ENCODE results near the gene ADGRA3. TPM values are rescaled to one million over a fixed set of nuclear protein-coding genes. Genes with fewer than 3 reads are reported as not detected.

Gene ADGRA3
- total RNA-seq, 1 donor from 2014 or later = 18.5 TPM

GRCh38 chr4:22463179-22463578, 52.7 kb downstream of the ADGRA3 start:
- no peaks in the 10 kb centered on the region for H3K4me1 ChIP-seq

DNA sequence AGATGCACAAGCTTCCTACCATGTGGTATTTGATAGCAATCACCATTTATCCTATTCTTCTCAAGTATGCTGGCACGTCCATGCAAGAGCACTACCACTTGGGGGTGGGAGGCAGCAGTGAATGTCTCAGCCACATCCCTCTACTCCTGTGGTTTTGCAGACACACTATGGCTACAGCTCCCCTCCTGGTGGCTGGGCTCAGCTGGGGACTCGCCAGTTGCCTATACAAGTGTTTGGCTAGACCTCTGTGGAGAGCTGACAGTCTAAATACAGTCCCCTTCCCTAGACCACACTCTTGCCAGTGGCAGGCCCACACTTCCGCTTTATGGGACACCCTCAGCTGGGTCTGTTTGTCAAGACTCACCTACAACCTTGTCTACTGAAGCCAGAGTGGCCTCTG, 53.2 kb downstream of the ADGRA3 start:
- Histone ChIP-seq H3K4me3 (no peak overlapping the region), H3K27me3 (no peaks in the 10 kb centered on the region), H3K4me1 (no peaks in the 10 kb centered on the region), H3K27ac (no peak overlapping the region), H3K9me3 (no peaks in the 10 kb centered on the region), H3K36me3 (no peaks in the 10 kb centered on the region)
- intact Hi-C loops (cut with DNase I) = no loop called here
- no peak for ATAC-seq
- no peak for DNase-seq
- TF ChIP-seq, protein P1, sequence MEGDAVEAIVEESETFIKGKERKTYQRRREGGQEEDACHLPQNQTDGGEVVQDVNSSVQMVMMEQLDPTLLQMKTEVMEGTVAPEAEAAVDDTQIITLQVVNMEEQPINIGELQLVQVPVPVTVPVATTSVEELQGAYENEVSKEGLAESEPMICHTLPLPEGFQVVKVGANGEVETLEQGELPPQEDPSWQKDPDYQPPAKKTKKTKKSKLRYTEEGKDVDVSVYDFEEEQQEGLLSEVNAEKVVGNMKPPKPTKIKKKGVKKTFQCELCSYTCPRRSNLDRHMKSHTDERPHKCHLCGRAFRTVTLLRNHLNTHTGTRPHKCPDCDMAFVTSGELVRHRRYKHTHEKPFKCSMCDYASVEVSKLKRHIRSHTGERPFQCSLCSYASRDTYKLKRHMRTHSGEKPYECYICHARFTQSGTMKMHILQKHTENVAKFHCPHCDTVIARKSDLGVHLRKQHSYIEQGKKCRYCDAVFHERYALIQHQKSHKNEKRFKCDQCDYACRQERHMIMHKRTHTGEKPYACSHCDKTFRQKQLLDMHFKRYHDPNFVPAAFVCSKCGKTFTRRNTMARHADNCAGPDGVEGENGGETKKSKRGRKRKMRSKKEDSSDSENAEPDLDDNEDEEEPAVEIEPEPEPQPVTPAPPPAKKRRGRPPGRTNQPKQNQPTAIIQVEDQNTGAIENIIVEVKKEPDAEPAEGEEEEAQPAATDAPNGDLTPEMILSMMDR (IDR thresholded peaks at IDR 0.05) = no peak

More at GRCh38 chr4:22463179-22463578, 52.7 kb downstream of the ADGRA3 start:
- no peaks in the 10 kb centered on the region for H3K9me3 ChIP-seq
- H3K4me3 ChIP-seq = no peak overlapping the region
- TF ChIP-seq, protein P1 (IDR thresholded peaks at IDR 0.05) = no peak
- intact Hi-C loops (cut with DNase I) = no loop called here
- no peaks in the 10 kb centered on the region for H3K36me3 ChIP-seq
- ATAC-seq (no peak), DNase-seq (no peak)
- no peak overlapping the region for H3K27ac ChIP-seq
- no peaks in the 10 kb centered on the region for H3K27me3 ChIP-seq

DNA sequence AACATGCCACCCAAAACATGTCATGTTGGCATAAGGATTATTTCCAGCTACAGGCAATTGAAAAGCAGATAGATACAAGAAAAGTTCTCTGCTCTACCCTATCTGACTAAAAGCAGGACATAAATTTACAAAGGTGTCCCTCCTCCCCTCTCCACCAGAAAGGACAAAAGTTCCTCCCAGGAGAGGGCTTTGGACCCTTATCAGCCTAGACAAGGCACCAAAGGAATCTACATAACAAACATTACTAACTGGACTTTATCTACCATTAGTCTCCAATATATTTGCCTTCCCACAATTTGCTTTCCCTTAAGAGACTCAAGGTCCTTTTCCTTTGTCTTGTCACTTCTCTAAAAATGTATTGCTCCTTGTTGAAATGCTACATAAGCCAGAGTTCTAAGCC, 55.6 kb downstream of the ADGRA3 start:
- intact Hi-C loops (cut with DNase I) = no loop called here
- no peaks in the 10 kb centered on the region for H3K4me1 ChIP-seq
- H3K27me3 ChIP-seq = no peaks in the 10 kb centered on the region
- H3K9me3 ChIP-seq = no peaks in the 10 kb centered on the region
- ATAC-seq = no peak
- TF ChIP-seq, protein P1 (IDR thresholded peaks at IDR 0.05) = no peak
- no peak for DNase-seq
- no peak overlapping the region for H3K27ac ChIP-seq
- H3K36me3 ChIP-seq = no peaks in the 10 kb centered on the region
- no peak overlapping the region for H3K4me3 ChIP-seq

DNA sequence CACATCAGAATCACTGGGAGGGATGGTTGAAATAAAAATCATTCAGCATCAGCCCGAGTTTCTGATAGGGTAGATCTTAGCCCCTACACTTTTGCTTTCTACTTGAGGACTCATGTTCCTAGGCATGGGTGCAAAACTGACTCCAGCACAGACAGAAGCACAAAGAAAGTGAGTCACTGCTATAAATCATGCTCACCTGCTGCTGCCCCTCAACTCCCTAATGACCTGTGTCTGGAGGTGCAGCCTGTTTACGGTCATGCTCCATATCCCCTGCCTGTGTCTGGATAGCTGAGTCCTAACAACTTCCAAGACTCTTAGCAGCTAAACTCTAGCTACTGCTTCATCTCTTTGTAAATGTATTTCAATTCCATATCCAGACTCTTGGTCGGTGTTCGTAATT, 57.8 kb downstream of the ADGRA3 start:
- Histone ChIP-seq H3K9me3 (no peaks in the 10 kb centered on the region), H3K4me3 (no peak overlapping the region), H3K36me3 (no peaks in the 10 kb centered on the region), H3K4me1 (no peaks in the 10 kb centered on the region), H3K27ac (no peak overlapping the region), H3K27me3 (no peaks in the 10 kb centered on the region)
- intact Hi-C loops (cut with DNase I) = no loop called here
- ATAC-seq = no peak
- DNase-seq = no peak
- TF ChIP-seq, protein P1 (IDR thresholded peaks at IDR 0.05) = no peak

DNA sequence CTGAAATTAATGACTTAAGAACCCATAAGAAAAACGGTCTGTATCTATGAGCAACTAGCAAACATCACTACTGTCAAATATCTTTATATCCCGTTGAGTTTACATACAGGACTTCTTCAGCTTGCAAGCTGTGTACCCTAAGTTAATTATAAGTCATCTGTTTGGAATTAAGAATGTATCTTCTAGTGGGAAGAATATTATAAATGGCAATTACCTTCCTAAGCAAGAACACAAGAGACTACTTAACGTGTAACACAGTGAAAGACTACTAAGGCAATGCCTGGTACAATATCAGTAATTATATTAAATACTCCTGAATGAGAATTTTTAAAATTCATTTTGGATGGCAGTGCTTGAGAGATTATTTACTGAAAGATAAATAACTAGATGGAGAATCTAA, 58.5 kb downstream of the ADGRA3 start:
- H3K27ac ChIP-seq = no peak overlapping the region
- no peak for ATAC-seq
- H3K27me3 ChIP-seq = no peaks in the 10 kb centered on the region
- TF ChIP-seq, protein P1 (IDR thresholded peaks at IDR 0.05) = no peak
- no peaks in the 10 kb centered on the region for H3K36me3 ChIP-seq
- intact Hi-C loops (cut with DNase I) = no loop called here
- no peaks in the 10 kb centered on the region for H3K9me3 ChIP-seq
- H3K4me3 ChIP-seq = no peak overlapping the region
- no peaks in the 10 kb centered on the region for H3K4me1 ChIP-seq
- no peak for DNase-seq

DNA sequence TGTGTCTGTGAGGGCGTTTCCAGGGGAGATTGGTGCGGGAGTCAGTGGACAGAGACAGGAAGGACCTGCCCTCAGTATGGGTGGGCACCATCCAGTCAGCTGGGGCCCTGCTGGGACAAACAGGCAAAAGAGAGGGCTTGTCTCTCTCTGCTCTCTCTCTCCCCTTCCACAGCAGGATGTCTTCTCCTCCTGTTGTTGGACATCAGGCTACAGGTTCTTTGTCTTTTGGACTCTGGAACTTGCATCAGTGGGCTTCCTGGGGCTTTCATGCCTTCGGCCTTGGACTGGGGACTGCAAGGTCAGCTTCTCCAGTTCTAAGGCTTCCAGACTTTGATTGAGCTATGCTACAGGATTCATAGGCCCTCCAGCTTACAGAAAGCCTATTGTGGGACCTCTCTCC, 59.6 kb downstream of the ADGRA3 start:
- TF ChIP-seq, protein P1 (IDR thresholded peaks at IDR 0.05) = no peak
- DNase-seq (no peak), ATAC-seq (no peak)
- Histone ChIP-seq H3K4me1 (no peaks in the 10 kb centered on the region), H3K27me3 (no peaks in the 10 kb centered on the region), H3K9me3 (no peaks in the 10 kb centered on the region), H3K4me3 (no peak overlapping the region), H3K27ac (no peak overlapping the region), H3K36me3 (no peaks in the 10 kb centered on the region)
- intact Hi-C loops (cut with DNase I) = no loop called here
